GM18909 (cell line): ENCODE measurements around the gene TMEM132D.
"Not testable (repeated sequence)": the region's sequence is repeated elsewhere in the genome, so short reads cannot be mapped to it uniquely, and the experiment has no call there.

Experiments
- ATAC-seq: cut with Tn5 transposase; IDR thresholded peaks from one replicate; pipeline ENCODE4 v1.9.1; 2021; ENCODE audit warnings: mild to moderate bottlenecking; ENCODE audit not compliant: unreplicated experiment, poor library complexity

Gene TMEM132D

GRCh38 chr12:129207084-129207483, 696.7 kb downstream of the TMEM132D start:
- ATAC-seq: no peak

GRCh38 chr12:129203456-129203855, 700.4 kb downstream of the TMEM132D start:
- ATAC-seq: no peak

- ATAC-seq: no peak
These were observed 701.6 kb downstream of the TMEM132D start for GRCh38 chr12:129202109-129202814.

DNA sequence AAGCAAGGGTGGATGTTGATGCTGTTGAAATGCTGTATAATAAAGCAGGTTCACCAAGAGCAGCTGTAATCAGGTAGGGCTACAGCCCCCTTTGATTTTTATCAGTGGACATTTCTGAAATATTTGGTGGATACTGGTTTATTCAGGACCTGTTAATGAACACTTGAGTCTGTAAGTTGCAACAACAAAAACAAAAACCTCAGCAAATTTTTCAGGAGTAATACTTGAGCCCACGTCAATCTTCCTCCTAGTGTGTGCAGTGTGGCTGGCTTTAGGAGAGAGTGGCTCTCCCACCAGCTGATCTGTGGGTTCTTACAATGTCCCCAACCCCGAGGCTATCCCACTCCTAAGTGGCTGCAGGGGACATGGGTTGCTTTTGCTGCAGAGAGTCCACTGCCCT, 702.8 kb downstream of the TMEM132D start:
- no peak for ATAC-seq

DNA sequence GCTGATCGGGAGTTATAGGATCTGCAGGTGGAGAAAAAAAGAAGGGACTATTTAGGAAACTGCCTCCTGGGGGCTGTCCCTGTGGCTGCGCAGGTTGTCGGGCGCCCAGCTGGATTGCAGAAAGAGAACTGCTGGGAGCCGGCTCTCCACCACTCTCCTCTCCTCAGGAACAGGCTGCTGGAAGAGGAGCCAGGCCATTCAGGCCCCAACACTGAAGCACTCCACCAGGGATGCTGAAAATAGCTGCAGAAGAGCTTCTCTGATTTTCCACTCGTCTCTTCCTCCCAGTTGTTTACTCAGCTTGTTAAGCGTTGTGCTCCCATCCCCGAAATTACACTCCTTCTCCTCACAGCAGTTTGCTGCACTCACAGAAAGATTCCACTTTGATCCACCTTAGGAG, 703.2 kb downstream of the TMEM132D start:
- no peak for ATAC-seq

DNA sequence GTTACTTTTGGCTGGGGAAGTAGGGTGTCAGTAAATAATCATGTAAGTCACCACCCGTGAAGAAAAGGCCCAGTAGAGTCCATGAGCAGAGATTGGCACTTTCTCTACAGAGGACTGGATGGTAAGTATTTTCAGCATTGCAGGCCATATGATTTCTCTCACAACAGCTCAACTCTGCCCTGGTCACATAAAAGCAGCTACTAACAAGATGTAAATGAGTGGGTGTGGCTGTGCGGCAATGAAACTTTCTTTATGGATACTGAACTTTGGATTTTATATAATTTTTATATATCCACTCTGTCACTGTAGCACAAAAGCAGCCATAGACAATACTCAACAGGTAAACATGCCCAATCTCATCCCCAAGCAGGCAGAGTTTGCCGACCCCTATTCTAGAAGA, 706.9 kb downstream of the TMEM132D start:
- no peak for ATAC-seq

- ATAC-seq: no peak
These were observed 708.7 kb downstream of the TMEM132D start for GRCh38 chr12:129195081-129195480.

DNA sequence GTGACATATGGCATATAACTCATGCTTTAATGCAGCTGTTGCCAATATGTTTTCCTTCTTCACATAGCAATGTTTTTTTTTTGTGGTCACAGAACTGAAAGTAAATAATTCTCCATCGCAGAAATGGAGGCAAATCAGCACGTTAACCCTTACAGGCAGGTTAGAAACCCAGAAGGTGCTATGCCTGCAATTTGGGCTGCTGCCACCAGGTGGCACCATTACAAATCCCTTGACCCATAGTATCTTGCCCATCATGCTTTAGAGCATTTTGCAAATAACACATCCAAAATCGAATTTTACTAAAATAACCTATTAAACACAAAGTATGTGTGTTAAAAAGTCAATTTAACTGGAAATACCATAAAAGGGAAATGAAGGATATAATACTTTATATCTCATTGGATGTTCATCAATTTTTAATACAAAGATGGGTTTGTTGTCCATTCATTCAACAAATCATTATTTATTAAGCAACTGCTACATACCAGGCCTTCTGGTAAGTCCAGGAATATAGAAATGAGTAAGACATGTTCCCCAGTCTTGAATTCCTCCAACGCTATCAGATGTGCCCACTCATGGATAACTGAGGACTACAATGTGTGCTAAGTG, 710.5 kb downstream of the TMEM132D start:
- no peak for ATAC-seq

DNA sequence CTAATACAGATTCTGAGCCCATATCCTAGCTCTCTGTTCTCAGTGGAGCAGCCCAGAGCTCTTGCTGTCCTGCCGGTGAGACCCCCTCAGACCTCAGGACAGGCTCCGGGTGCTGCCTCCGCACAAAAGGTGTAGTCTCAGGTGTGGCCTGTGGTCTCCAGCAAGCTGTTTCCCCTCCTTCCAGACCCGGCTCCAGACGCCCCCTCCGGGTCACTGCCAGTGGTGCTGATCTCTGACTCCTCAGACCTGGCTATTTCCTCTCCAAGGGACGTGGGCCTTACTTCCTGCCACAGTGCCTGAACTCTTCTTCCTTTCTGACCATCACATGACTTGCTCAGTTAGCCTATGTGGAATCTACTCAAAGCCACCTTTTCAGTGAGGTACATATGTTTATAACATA, 713.0 kb downstream of the TMEM132D start:
- ATAC-seq: no peak

DNA sequence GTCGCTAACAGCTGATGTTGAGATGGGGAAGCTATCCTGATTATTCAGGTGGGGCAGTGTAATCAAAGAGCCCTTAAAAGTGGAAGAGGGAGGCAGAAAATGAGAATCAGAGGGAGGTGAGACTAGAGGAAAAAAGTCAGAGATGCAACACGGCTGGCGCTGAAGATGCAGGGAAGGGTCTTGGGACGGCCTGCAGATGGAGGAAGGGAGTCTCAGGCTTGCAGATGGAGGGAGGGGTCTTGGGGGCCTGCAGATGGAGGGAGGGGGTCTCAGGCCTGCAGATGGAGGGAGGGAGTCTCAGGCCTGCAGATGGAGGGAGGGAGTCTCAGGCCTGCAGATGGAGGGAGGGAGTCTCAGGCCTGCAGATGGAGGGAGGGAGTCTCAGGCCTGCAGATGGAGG, 713.9 kb downstream of the TMEM132D start:
- not testable (repeated sequence) for ATAC-seq

DNA sequence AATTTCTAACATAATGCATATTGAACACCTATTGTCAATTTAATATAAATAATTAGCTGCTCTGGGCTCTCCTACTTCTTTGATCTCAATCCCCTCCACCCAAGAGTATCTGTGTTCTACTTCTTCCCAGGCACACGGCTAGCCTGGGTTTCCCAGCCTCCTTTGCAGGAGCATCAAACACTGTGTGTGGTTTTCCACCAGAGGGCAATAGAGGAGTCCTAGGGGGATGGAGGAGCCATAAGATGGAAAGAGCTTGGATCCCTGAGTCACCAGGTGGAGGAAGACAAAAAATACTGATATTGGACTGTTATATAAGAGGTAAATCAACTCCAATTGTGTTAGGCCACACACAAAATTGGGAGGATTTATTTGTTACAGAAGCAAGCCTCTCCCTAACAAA, 716.9 kb downstream of the TMEM132D start:
- no peak for ATAC-seq

DNA sequence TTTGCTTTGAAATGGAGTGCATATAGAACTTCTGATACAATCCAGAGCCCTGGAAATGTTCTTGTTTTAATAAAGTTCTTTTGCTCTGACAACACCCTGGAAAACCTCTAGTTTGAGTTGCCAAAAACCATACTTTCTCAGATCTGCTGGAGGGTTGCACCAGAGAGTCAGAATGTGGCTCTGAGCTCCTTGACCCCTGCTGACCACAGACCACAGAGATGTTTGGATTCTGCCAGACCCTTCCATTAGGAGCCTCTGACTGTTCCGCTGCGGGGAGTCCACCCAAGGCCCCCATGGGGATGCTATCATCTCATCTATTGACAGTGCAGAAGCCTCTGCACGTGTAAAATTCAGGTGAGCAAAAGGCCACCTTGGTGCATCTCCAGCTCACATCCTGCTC, 718.0 kb downstream of the TMEM132D start:
- ATAC-seq: no peak

GRCh38 chr12:129184127-129184928, 719.5 kb downstream of the TMEM132D start:
- no peak for ATAC-seq

GRCh38 chr12:129179941-129180553, 723.8 kb downstream of the TMEM132D start:
- ATAC-seq: no peak

- ATAC-seq: no peak
These were observed 733.9 kb downstream of the TMEM132D start for GRCh38 chr12:129169928-129170327.

GRCh38 chr12:129163861-129164260, 740.0 kb downstream of the TMEM132D start:
- ATAC-seq: no peak

DNA sequence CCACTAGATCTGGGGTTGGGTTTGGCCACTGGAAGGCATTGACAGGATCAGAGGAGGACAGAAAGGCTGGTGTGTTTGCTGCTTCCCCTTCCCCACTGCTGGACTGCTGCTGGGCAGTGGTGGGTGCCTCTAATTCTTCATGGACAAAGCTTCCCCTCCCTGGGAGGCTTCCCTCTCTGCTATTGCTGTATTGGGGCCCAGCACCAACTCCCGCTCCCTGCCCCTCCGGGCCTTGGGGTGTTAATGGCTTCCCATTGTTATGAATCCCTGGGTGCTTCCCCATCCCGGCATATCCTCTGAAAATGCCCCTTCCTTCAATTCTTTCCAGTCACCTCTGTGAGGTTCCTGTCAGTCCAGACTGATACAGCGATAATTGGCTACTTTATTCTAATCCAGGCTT, 740.4 kb downstream of the TMEM132D start:
- ATAC-seq: no peak

DNA sequence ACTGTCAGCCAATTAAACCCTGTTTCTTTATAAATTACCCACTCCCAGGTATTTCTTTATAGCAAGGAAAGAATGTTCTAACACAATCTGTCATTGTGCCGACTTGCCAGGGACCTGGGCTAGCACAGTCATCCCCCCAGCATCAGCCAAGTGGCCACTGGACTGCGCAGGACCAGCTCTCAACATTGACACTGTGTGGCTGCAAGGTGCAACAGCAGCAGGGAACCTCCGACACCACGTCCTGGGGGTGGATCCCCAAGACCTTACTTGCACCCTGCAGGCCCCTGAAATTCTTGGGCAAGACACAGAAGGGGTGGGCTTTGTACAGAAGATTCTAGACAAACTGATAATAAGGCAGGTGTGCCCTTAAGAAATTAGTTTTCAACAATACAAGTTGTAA, 741.0 kb downstream of the TMEM132D start:
- ATAC-seq: no peak

DNA sequence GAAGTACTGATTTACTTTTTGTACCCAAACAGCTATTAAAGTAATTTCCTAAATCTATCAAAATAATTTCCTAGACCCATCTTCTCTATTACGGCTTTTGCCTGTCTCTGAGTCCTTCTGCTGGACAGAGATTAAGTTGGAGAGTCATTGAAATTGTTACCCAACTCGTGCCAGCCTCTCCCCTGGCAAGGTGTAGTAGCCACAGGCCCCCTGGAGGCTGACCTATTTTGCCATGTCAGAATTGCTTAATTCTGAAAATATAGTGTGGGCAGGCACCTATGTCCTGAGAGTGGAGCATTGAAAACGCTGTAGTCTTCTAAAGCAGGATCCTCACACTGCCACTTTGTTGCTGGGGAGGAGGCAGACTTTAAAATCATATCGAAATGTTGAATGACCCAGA, 742.3 kb downstream of the TMEM132D start:
- ATAC-seq: no peak

GRCh38 chr12:129160282-129160681, 743.5 kb downstream of the TMEM132D start:
- ATAC-seq: no peak
